DOHH2 (cell line): ENCODE data around the gene SUFU.

ENCODE experiments used
- EZH2phosphoT487 ChIP-seq: fragments of 200-600 bp; sonication (generic); IDR thresholded peaks from 2 replicates; pipeline ENCODE4 v1.6.1; 2017; ENCODE audit warnings: borderline replicate concordance, mild to moderate bottlenecking, antibody characterized with exemption, low read length, moderate library complexity, mixed read lengths
- TF ChIP-seq, protein P1 (sequence below): fragments of 200-600 bp; sonication (generic); IDR thresholded peaks from one replicate; pipeline ENCODE4 v1.5.1; 2014; ENCODE audit warnings: antibody characterized with exemption, mild to moderate bottlenecking, low read depth, low read length; ENCODE audit not compliant: poor library complexity, severe bottlenecking

DNA sequence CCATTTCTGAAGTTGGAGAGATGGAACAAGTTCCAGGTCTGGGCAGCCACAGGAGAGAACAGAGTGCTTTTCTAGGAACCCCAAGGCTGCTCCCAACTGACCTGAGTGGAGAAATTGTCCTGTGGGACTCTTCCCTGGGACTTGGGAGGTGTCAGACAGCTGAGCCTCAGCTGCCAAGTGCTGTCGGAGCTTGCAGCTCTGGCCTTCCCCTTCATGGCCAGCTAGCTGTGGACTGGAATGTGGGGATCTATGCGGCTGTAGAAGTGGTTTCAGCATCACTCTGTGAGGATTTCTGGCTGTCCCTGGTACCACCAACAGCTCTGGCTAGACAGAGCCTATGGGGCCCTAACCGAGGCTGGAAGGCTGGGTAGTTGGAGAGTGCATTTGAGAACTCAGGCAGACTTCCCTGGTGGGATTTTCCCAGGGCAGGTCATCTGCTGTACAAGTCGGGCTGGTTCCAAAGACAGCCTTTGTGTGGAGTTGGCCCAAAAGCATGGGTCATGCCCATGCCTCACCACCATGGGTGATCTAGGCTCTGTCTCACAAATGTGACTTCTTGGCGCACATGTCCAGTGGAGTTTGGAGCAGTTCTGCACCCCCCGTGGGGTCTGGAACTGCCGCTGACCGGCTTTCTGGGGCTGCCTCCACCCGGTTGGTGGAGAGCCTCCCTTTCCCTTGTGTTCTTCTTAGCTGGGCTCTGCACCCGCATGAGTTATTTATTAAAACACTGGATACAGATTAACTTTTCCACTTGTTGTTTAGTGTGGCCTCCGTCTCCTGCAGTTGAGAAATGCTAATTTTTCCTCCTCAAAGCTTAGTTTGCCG is 10.9 kb downstream of the SUFU start:
- TF ChIP-seq, protein P1, sequence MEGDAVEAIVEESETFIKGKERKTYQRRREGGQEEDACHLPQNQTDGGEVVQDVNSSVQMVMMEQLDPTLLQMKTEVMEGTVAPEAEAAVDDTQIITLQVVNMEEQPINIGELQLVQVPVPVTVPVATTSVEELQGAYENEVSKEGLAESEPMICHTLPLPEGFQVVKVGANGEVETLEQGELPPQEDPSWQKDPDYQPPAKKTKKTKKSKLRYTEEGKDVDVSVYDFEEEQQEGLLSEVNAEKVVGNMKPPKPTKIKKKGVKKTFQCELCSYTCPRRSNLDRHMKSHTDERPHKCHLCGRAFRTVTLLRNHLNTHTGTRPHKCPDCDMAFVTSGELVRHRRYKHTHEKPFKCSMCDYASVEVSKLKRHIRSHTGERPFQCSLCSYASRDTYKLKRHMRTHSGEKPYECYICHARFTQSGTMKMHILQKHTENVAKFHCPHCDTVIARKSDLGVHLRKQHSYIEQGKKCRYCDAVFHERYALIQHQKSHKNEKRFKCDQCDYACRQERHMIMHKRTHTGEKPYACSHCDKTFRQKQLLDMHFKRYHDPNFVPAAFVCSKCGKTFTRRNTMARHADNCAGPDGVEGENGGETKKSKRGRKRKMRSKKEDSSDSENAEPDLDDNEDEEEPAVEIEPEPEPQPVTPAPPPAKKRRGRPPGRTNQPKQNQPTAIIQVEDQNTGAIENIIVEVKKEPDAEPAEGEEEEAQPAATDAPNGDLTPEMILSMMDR, result no peak
- no peak for TF ChIP-seq EZH2phosphoT487
